ENCODE data around the gene DTX1. TPM values are rescaled to one million over a fixed set of nuclear protein-coding genes. Genes with fewer than 3 reads are reported as not detected.

The DTX1 gene
- total and polyA plus RNA-seq, 2 of the 13 experiments (the other 11 are each of a cell fraction or from before 2014, with no cell fraction given): not detected

- TF ChIP-seq ZNF687 (CRISPR knock-in tag; IDR thresholded peaks at IDR 0.05) (peak; percentile 30; the same call in 1 of the 2 replicates), FOSL1 (CRISPR knock-in tag; IDR thresholded peaks at IDR 0.05; ENCODE audit: borderline replicate concordance) (no peak), ZNF768 (CRISPR knock-in tag; IDR thresholded peaks at IDR 0.05) (no peak), TCF7L2 (IDR thresholded peaks at IDR 0.05; ENCODE audit: low read depth, low read length) (no peak), JUN (CRISPR knock-in tag; IDR thresholded peaks at IDR 0.05) (no peak), SMARCC2 (IDR thresholded peaks at IDR 0.05) (no peak), ZNF615 (CRISPR knock-in tag; IDR thresholded peaks at IDR 0.05; ENCODE audit: borderline replicate concordance) (no peak), ZNF34 (CRISPR knock-in tag; IDR thresholded peaks at IDR 0.05; ENCODE audit: borderline replicate concordance) (no peak), ZNF597 (CRISPR knock-in tag; IDR thresholded peaks at IDR 0.05) (no peak), PATZ1 (CRISPR knock-in tag; IDR thresholded peaks at IDR 0.05) (peak; percentile 54; the same call in 1 of the 2 replicates), BORCS8-MEF2B (CRISPR knock-in tag; IDR thresholded peaks at IDR 0.05) (no peak), PPARG (CRISPR knock-in tag; conservative IDR thresholded peaks at IDR 0.05) (no peak), ZNF567 (CRISPR knock-in tag; IDR thresholded peaks at IDR 0.05; ENCODE audit: borderline replicate concordance) (no peak), EP300 (IDR thresholded peaks at IDR 0.05; ENCODE audit: low read depth in 2 of 2, low read length in 2 of 2) (no peak), EP300 (CRISPR knock-in tag; IDR thresholded peaks at IDR 0.05; ENCODE audit: borderline replicate concordance) (no peak), ZNF446 (CRISPR knock-in tag; IDR thresholded peaks at IDR 0.05) (no peak), ZNF430 (CRISPR knock-in tag; IDR thresholded peaks at IDR 0.05) (no peak), ZBTB25 (CRISPR knock-in tag; IDR thresholded peaks at IDR 0.05) (no peak), NR2C2 (CRISPR knock-in tag; IDR thresholded peaks at IDR 0.05; ENCODE audit: borderline replicate concordance) (no peak), MAX (IDR thresholded peaks at IDR 0.05) (peak; percentile 36; the same call in 1 of the 2 replicates), AGO1 (IDR thresholded peaks at IDR 0.05; ENCODE audit: low read depth, low read length, poor library complexity, severe bottlenecking) (no peak)
These were observed 30.0 kb downstream of the DTX1 start (continued) for GRCh38 chr12:113086249-113087164.

Measured in HepG2 (cell line).